HCT116 (cell line): ENCODE results near the gene ENOX1.

Experiments
- EZH2 ChIP-seq: fragments of 200-600 bp; sonication (generic); IDR thresholded peaks from 2 replicates; pipeline ENCODE4 v1.6.1; 2017; ENCODE audit warnings: antibody characterized with exemption, mixed run types
- POLR2A ChIP-seq: IDR thresholded peaks from 2 replicates; pipeline ENCODE4 v1.7.0; 2011; ENCODE audit warnings: borderline replicate concordance; ENCODE audit not compliant: insufficient read depth, insufficient read length; ENCODE audit errors: extremely low read depth
- POLR2AphosphoS5 ChIP-seq: IDR thresholded peaks from 2 replicates; pipeline ENCODE4 v1.6.1; 2011; ENCODE audit warnings: mild to moderate bottlenecking, low read depth, low read length, moderate library complexity
- RAD21 ChIP-seq: IDR thresholded peaks from 2 replicates; pipeline ENCODE4 v1.6.1; 2012; ENCODE audit warnings: low read depth, mild to moderate bottlenecking
- TF ChIP-seq, protein P1 (sequence below): IDR thresholded peaks from 2 replicates; pipeline ENCODE4 v1.6.1; 2012
- TF ChIP-seq, protein P2 (sequence below): IDR thresholded peaks from 2 replicates; pipeline ENCODE4 v1.6.1; 2012; ENCODE audit warnings: low read depth
- TF ChIP-seq, protein P3 (sequence below), 3 experiments: fragments of 200-600 bp in 1 of 3; sonication (generic) in 1 of 3; IDR thresholded peaks in 2 of 3; conservative IDR thresholded peaks in 1 of 3; 2 replicates each; pipeline ENCODE4 v1.5.1; 2012 to 2017; ENCODE audit warnings: low read depth in 2 of 3, low read length in 2 of 3, antibody characterized with exemption in 1 of 3, borderline replicate concordance in 1 of 3, control low read depth in 1 of 3, mild to moderate bottlenecking in 1 of 3, mixed read lengths in 1 of 3, mixed run types in 1 of 3, moderate library complexity in 1 of 3; ENCODE audit not compliant: insufficient read depth in 1 of 3

DNA sequence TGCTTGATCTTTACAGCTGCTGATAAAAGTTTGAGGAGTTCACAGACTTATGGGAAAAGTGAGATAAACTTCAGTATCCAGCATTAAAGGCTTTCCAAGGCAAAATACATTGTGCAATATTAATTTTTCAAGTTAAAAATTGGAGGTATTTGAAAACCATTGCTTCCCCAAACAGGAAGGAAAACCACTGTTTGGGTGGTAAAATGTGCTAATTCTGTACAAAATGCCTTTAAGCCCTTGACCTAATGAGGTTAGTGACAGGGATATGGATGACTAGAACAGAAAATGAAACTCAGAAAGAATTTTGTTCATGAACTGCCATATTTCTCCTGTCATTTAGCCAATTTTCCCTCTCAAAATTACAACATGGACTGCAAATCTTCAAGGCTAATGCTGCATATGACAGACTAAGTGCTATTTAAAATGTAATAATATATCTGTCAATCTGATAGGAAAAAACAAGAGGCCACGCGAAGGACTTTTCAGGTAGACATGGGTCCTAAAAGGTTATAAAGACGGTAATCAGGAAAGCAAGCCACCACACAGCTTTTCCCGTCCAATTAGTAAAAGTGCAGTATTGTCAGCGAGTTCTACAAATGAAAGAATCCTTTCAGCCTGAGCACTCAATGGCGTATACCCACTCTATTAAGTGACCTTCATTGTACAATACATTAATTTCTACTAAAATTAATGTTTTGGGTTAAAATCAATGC lies 212.8 kb downstream of the ENOX1 start:
- TF ChIP-seq, protein P1, sequence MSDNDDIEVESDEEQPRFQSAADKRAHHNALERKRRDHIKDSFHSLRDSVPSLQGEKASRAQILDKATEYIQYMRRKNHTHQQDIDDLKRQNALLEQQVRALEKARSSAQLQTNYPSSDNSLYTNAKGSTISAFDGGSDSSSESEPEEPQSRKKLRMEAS = no peak
- TF ChIP-seq, protein P2, sequence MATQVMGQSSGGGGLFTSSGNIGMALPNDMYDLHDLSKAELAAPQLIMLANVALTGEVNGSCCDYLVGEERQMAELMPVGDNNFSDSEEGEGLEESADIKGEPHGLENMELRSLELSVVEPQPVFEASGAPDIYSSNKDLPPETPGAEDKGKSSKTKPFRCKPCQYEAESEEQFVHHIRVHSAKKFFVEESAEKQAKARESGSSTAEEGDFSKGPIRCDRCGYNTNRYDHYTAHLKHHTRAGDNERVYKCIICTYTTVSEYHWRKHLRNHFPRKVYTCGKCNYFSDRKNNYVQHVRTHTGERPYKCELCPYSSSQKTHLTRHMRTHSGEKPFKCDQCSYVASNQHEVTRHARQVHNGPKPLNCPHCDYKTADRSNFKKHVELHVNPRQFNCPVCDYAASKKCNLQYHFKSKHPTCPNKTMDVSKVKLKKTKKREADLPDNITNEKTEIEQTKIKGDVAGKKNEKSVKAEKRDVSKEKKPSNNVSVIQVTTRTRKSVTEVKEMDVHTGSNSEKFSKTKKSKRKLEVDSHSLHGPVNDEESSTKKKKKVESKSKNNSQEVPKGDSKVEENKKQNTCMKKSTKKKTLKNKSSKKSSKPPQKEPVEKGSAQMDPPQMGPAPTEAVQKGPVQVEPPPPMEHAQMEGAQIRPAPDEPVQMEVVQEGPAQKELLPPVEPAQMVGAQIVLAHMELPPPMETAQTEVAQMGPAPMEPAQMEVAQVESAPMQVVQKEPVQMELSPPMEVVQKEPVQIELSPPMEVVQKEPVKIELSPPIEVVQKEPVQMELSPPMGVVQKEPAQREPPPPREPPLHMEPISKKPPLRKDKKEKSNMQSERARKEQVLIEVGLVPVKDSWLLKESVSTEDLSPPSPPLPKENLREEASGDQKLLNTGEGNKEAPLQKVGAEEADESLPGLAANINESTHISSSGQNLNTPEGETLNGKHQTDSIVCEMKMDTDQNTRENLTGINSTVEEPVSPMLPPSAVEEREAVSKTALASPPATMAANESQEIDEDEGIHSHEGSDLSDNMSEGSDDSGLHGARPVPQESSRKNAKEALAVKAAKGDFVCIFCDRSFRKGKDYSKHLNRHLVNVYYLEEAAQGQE = no peak
- TF ChIP-seq, protein P3, sequence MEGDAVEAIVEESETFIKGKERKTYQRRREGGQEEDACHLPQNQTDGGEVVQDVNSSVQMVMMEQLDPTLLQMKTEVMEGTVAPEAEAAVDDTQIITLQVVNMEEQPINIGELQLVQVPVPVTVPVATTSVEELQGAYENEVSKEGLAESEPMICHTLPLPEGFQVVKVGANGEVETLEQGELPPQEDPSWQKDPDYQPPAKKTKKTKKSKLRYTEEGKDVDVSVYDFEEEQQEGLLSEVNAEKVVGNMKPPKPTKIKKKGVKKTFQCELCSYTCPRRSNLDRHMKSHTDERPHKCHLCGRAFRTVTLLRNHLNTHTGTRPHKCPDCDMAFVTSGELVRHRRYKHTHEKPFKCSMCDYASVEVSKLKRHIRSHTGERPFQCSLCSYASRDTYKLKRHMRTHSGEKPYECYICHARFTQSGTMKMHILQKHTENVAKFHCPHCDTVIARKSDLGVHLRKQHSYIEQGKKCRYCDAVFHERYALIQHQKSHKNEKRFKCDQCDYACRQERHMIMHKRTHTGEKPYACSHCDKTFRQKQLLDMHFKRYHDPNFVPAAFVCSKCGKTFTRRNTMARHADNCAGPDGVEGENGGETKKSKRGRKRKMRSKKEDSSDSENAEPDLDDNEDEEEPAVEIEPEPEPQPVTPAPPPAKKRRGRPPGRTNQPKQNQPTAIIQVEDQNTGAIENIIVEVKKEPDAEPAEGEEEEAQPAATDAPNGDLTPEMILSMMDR (IDR thresholded peaks at IDR 0.05 in 2 of 3, conservative IDR thresholded peaks at IDR 0.05 in 1 of 3; ENCODE audit: borderline replicate concordance in 1 of 3, insufficient read depth in 1 of 3, low read depth in 2 of 3, low read length in 2 of 3) = no peak
- TF ChIP-seq POLR2AphosphoS5 (no peak), POLR2A (no peak), RAD21 (no peak), EZH2 (no peak)
